HepG2 (cell line): ENCODE data around the gene ESYT1. TPM values are rescaled to one million over a fixed set of nuclear protein-coding genes. Genes with fewer than 3 reads are reported as not detected.

Experiments
- ARID4A ChIP-seq: sonication (generic); formaldehyde crosslinking; IDR thresholded peaks from 2 replicates; pipeline ENCODE4 v1.5.0; 2020; ENCODE audit warnings: mild to moderate bottlenecking, missing genetic modification reagents, borderline replicate concordance
- CBX2 ChIP-seq, 2 experiments: fragments of 200-600 bp in 1 of 2; sonication (generic); formaldehyde crosslinking in 1 of 2; IDR thresholded peaks; 2 replicates each; pipeline versions ENCODE4 v1.7.0 to v1.8.1; 2018 to 2022; ENCODE audit warnings: low read depth in 2 of 2, low read length in 1 of 2, mild to moderate bottlenecking in 1 of 2, missing genetic modification reagents in 1 of 2
- DNMT1 ChIP-seq: sonication (generic); formaldehyde crosslinking; IDR thresholded peaks from 2 replicates; pipeline ENCODE4 v1.5.1; 2020; ENCODE audit warnings: mild to moderate bottlenecking, missing genetic modification reagents
- DZIP1 ChIP-seq: sonication (generic); formaldehyde crosslinking; IDR thresholded peaks from 2 replicates; pipeline ENCODE4 v1.5.0; 2020; ENCODE audit warnings: mild to moderate bottlenecking, missing genetic modification reagents
- EEA1 ChIP-seq: sonication (generic); formaldehyde crosslinking; IDR thresholded peaks from 2 replicates; pipeline ENCODE4 v1.5.1; 2020; ENCODE audit warnings: mild to moderate bottlenecking, missing genetic modification reagents, borderline replicate concordance
- FOXO1 ChIP-seq: sonication (generic); formaldehyde crosslinking; IDR thresholded peaks from 2 replicates; pipeline ENCODE4 v1.4.0; 2020; ENCODE audit warnings: missing genetic modification reagents
- FOXP1 ChIP-seq, 2 experiments: fragments of 450-650 bp in 1 of 2; IDR thresholded peaks; 2 replicates each; pipeline ENCODE4 v1.6.1; 2017 to 2018; ENCODE audit warnings: antibody characterized with exemption in 1 of 2
- GATAD1 ChIP-seq: IDR thresholded peaks from 2 replicates; pipeline ENCODE4 v1.6.1; 2016; ENCODE audit warnings: missing genetic modification reagents, missing compliant biosample characterization
- HMGA1 ChIP-seq: sonication (generic); formaldehyde crosslinking; conservative IDR thresholded peaks from 2 replicates; pipeline ENCODE4 v1.4.0; 2020; ENCODE audit warnings: missing genetic modification reagents
- HNRNPK ChIP-seq: fragments of 200-400 bp; formaldehyde crosslinking; IDR thresholded peaks from 2 replicates; pipeline ENCODE4 v1.6.1; 2018; ENCODE audit warnings: low read length, low read depth, moderate library complexity, mild to moderate bottlenecking; ENCODE audit not compliant: poor library complexity, severe bottlenecking
- IKZF5 ChIP-seq: IDR thresholded peaks from 2 replicates; pipeline ENCODE4 v1.6.1; 2018; ENCODE audit warnings: missing genetic modification reagents, mild to moderate bottlenecking, missing compliant biosample characterization
- NFE2L1 ChIP-seq: sonication (generic); formaldehyde crosslinking; IDR thresholded peaks from 2 replicates; pipeline ENCODE4 v1.4.0; 2020; ENCODE audit warnings: missing genetic modification reagents, mild to moderate bottlenecking, borderline replicate concordance
- NFIC ChIP-seq: IDR thresholded peaks from 2 replicates; pipeline ENCODE4 v1.6.1; 2012; ENCODE audit warnings: mild to moderate bottlenecking, low read length, inconsistent platforms
- PHB2 ChIP-seq: fragments of 450-650 bp; IDR thresholded peaks from 2 replicates; pipeline ENCODE4 v1.6.1; 2018; ENCODE audit not compliant: partially characterized antibody
- SP2 ChIP-seq: sonication (generic); formaldehyde crosslinking; IDR thresholded peaks from 2 replicates; pipeline ENCODE4 v1.5.1; 2020; ENCODE audit warnings: mild to moderate bottlenecking, missing genetic modification reagents
- TOE1 ChIP-seq: sonication (generic); formaldehyde crosslinking; IDR thresholded peaks from 2 replicates; pipeline ENCODE4 v1.4.0; 2020; ENCODE audit warnings: mild to moderate bottlenecking, missing genetic modification reagents
- ZNF33A ChIP-seq: sonication (generic); formaldehyde crosslinking; IDR thresholded peaks from 2 replicates; pipeline ENCODE4 v1.5.1; 2020; ENCODE audit warnings: missing genetic modification reagents, mild to moderate bottlenecking, moderate library complexity, borderline replicate concordance
- ZNF44 ChIP-seq: sonication (generic); formaldehyde crosslinking; IDR thresholded peaks from 2 replicates; pipeline ENCODE4 v1.5.1; 2020; ENCODE audit warnings: mild to moderate bottlenecking, missing genetic modification reagents
- ZNF576 ChIP-seq: sonication (generic); formaldehyde crosslinking; IDR thresholded peaks from 2 replicates; pipeline ENCODE4 v1.4.0; 2020; ENCODE audit warnings: mild to moderate bottlenecking, missing genetic modification reagents
- ZNF607 ChIP-seq: sonication (generic); formaldehyde crosslinking; IDR thresholded peaks from 2 replicates; pipeline ENCODE4 v1.5.1; 2020; ENCODE audit warnings: missing genetic modification reagents, mild to moderate bottlenecking, borderline replicate concordance
- ZNF709 ChIP-seq: sonication (generic); formaldehyde crosslinking; IDR thresholded peaks from 2 replicates; pipeline ENCODE4 v1.5.0; 2020; ENCODE audit warnings: mild to moderate bottlenecking, missing genetic modification reagents
- ZNF720 ChIP-seq: sonication (generic); formaldehyde crosslinking; IDR thresholded peaks from 2 replicates; pipeline ENCODE4 v1.4.0; 2020; ENCODE audit warnings: missing genetic modification reagents
- ZNF737 ChIP-seq: sonication (generic); formaldehyde crosslinking; IDR thresholded peaks from 2 replicates; pipeline ENCODE4 v1.5.0; 2020; ENCODE audit warnings: missing genetic modification reagents, mild to moderate bottlenecking, borderline replicate concordance
- ZNF891 ChIP-seq: sonication (generic); formaldehyde crosslinking; IDR thresholded peaks from 2 replicates; pipeline ENCODE4 v1.5.0; 2020; ENCODE audit warnings: mild to moderate bottlenecking, missing genetic modification reagents
- polyA plus RNA-seq, 8 experiments: library from polyadenylated mRNA; depleted of rRNA in 3 of 8; stranded (reverse) in 7 of 8; unstranded in 1 of 8; fragments of >200 nt; fragmentation: Illumina TruSeq in 4 of 8; extraction: Trizol in 4 of 8; gene quantifications; 2 replicates each; pipeline versions ENCODE4 v1.2.1 to v1.2.3, GENCODE V29; 2011 to 2016; ENCODE audit warnings: low read depth in 4 of 8, missing spikeins in 1 of 8, mixed read lengths in 1 of 8; ENCODE audit not compliant: insufficient read depth in 1 of 8
- total RNA-seq, 5 experiments: library from RNA; depleted of rRNA; stranded (reverse); fragments of >200 nt; fragmentation: Illumina TruSeq; extraction: Trizol; gene quantifications; 2 replicates each; pipeline ENCODE4 v1.2.3, GENCODE V29; 2016; ENCODE audit warnings: low read depth in 1 of 5

ESYT1 gene
- total and polyA plus RNA-seq, 2 of the 13 experiments (the other 11 are each of a cell fraction or from before 2014, with no cell fraction given), result 66.9 to 71.0 TPM

GRCh38 chr12:56119361-56119796, 8.7 kb upstream of the ESYT1 start (continued):
- 0 out of 2 replicates have a peak, but pooled peaks have one; percentile 18 for TF ChIP-seq IKZF5 (CRISPR knock-in tag)
- TF ChIP-seq HMGA1, result no peak
- no peak for TF ChIP-seq ZNF709 (CRISPR knock-in tag)
- no peak for TF ChIP-seq SP2
- no peak for TF ChIP-seq CBX2 (IDR thresholded peaks at IDR 0.05; ENCODE audit: low read depth, low read length)
- TF ChIP-seq CBX2 (CRISPR knock-in tag; IDR thresholded peaks at IDR 0.05; ENCODE audit: low read depth), result no peak
- no peak for TF ChIP-seq EEA1 (CRISPR knock-in tag)
- no peak for TF ChIP-seq ZNF891 (CRISPR knock-in tag)
- TF ChIP-seq NFIC, result no peak
- no peak for TF ChIP-seq DNMT1
- TF ChIP-seq NFE2L1 (CRISPR knock-in tag), result no peak
- TF ChIP-seq PHB2, result no peak
- no peak for TF ChIP-seq FOXP1 (IDR thresholded peaks at IDR 0.05)
- TF ChIP-seq FOXP1 (CRISPR knock-in tag; IDR thresholded peaks at IDR 0.05), result no peak
- TF ChIP-seq ZNF576 (CRISPR knock-in tag), result no peak
- TF ChIP-seq FOXO1 (CRISPR knock-in tag), result no peak
- TF ChIP-seq ZNF737 (CRISPR knock-in tag), result no peak
- no peak for TF ChIP-seq ZNF720 (CRISPR knock-in tag)
- TF ChIP-seq DZIP1 (CRISPR knock-in tag), result no peak
- no peak for TF ChIP-seq TOE1 (CRISPR knock-in tag)
- TF ChIP-seq ARID4A, result peak; percentile 62; the same call in 1 of the 2 replicates
- TF ChIP-seq ZNF44 (CRISPR knock-in tag), result no peak
- TF ChIP-seq ZNF607 (CRISPR knock-in tag), result no peak
- no peak for TF ChIP-seq HNRNPK
- TF ChIP-seq GATAD1, result peak; percentile 75
- TF ChIP-seq ZNF33A (CRISPR knock-in tag), result no peak
